ENCODE data around the gene ACVR1B.

GRCh38 chr12:52009081-52009751 lies 57.7 kb downstream of the ACVR1B start:
- no peak for TF ChIP-seq PHF8 (conservative IDR thresholded peaks at IDR 0.05; ENCODE audit: low read depth, low read length)
- no peak for TF ChIP-seq EP300 (IDR thresholded peaks at IDR 0.05; ENCODE audit: borderline replicate concordance in 1 of 2, low read depth in 2 of 2, low read length in 2 of 2)
- TF ChIP-seq CTCF (IDR thresholded peaks at IDR 0.05; ENCODE audit: control extremely low read depth in 1 of 3, insufficient read depth in 1 of 3, low read depth in 1 of 3, low read length in 3 of 3), result no peak
- TF ChIP-seq EZH2 (IDR thresholded peaks at IDR 0.05; ENCODE audit: low read depth, low read length, severe bottlenecking), result no peak
- TF ChIP-seq SUZ12 (IDR thresholded peaks at IDR 0.05; ENCODE audit: low read length), result no peak
- no peak for TF ChIP-seq POLR2AphosphoS5 (IDR thresholded peaks at IDR 0.05; ENCODE audit: low read depth, low read length)
- no peak for TF ChIP-seq CHD1 (IDR thresholded peaks at IDR 0.05; ENCODE audit: low read depth, low read length)
